ENCODE measurements around the gene CCDC88A.

- TF ChIP-seq SRF (IDR thresholded peaks at IDR 0.05; ENCODE audit: low read depth) = no peak
- TF ChIP-seq, protein P1, sequence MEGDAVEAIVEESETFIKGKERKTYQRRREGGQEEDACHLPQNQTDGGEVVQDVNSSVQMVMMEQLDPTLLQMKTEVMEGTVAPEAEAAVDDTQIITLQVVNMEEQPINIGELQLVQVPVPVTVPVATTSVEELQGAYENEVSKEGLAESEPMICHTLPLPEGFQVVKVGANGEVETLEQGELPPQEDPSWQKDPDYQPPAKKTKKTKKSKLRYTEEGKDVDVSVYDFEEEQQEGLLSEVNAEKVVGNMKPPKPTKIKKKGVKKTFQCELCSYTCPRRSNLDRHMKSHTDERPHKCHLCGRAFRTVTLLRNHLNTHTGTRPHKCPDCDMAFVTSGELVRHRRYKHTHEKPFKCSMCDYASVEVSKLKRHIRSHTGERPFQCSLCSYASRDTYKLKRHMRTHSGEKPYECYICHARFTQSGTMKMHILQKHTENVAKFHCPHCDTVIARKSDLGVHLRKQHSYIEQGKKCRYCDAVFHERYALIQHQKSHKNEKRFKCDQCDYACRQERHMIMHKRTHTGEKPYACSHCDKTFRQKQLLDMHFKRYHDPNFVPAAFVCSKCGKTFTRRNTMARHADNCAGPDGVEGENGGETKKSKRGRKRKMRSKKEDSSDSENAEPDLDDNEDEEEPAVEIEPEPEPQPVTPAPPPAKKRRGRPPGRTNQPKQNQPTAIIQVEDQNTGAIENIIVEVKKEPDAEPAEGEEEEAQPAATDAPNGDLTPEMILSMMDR (IDR thresholded peaks at IDR 0.05 in 2 of 3, conservative IDR thresholded peaks at IDR 0.05 in 1 of 3; ENCODE audit: borderline replicate concordance in 1 of 3, insufficient read depth in 1 of 3, low read depth in 2 of 3, low read length in 2 of 3) = no peak
- TF ChIP-seq POLR2A (IDR thresholded peaks at IDR 0.05; ENCODE audit: borderline replicate concordance, extremely low read depth, insufficient read depth, insufficient read length) = no peak
- TF ChIP-seq, protein P2, sequence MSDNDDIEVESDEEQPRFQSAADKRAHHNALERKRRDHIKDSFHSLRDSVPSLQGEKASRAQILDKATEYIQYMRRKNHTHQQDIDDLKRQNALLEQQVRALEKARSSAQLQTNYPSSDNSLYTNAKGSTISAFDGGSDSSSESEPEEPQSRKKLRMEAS (IDR thresholded peaks at IDR 0.05) = no peak
- TF ChIP-seq, protein P3, sequence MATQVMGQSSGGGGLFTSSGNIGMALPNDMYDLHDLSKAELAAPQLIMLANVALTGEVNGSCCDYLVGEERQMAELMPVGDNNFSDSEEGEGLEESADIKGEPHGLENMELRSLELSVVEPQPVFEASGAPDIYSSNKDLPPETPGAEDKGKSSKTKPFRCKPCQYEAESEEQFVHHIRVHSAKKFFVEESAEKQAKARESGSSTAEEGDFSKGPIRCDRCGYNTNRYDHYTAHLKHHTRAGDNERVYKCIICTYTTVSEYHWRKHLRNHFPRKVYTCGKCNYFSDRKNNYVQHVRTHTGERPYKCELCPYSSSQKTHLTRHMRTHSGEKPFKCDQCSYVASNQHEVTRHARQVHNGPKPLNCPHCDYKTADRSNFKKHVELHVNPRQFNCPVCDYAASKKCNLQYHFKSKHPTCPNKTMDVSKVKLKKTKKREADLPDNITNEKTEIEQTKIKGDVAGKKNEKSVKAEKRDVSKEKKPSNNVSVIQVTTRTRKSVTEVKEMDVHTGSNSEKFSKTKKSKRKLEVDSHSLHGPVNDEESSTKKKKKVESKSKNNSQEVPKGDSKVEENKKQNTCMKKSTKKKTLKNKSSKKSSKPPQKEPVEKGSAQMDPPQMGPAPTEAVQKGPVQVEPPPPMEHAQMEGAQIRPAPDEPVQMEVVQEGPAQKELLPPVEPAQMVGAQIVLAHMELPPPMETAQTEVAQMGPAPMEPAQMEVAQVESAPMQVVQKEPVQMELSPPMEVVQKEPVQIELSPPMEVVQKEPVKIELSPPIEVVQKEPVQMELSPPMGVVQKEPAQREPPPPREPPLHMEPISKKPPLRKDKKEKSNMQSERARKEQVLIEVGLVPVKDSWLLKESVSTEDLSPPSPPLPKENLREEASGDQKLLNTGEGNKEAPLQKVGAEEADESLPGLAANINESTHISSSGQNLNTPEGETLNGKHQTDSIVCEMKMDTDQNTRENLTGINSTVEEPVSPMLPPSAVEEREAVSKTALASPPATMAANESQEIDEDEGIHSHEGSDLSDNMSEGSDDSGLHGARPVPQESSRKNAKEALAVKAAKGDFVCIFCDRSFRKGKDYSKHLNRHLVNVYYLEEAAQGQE (IDR thresholded peaks at IDR 0.05; ENCODE audit: low read depth) = no peak
- TF ChIP-seq EZH2 (IDR thresholded peaks at IDR 0.05) = no peak
- no peak for TF ChIP-seq SIN3A (IDR thresholded peaks at IDR 0.05; ENCODE audit: low read depth)
- TF ChIP-seq ZNF274 (IDR thresholded peaks at IDR 0.05; ENCODE audit: low read depth, low read length) = no peak
- TF ChIP-seq CEBPB (IDR thresholded peaks at IDR 0.05; ENCODE audit: low read depth) = no peak
- TF ChIP-seq ZFX (IDR thresholded peaks at IDR 0.05) = no peak
- TF ChIP-seq RAD21 (IDR thresholded peaks at IDR 0.05; ENCODE audit: low read depth) = no peak
- no peak for TF ChIP-seq ELF1 (IDR thresholded peaks at IDR 0.05; ENCODE audit: borderline replicate concordance, low read depth)
- TF ChIP-seq POLR2AphosphoS5 (IDR thresholded peaks at IDR 0.05; ENCODE audit: low read depth, low read length) = no peak
Observed at GRCh38 chr2:55345064-55345463, 74.6 kb downstream of the CCDC88A start.

All from HCT116 (cell line).